ENCODE data around the gene CCDC144A.

DNA sequence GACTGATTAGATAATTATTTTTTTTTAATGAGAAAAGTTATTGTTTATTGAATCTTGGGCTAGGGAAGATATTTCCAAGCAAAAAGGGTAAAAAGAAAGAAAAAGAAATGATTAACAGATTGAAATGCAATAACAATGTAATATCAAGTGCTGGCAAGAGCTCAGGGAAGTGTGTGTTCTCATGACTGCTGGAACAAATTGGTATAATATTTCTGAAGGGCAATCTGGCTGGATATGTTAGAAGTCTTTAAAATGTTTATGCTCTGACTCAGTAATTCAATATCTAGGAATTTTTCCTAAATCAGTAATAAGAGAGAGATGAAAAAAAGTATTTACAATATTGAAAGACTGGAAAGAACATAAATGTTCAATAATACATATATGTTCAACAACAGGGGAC is 28.8 kb upstream of the CCDC144A start:
- no peak for TF ChIP-seq CTCF (conservative IDR thresholded peaks at IDR 0.05; ENCODE audit: low read depth, low read length)
- no peak for TF ChIP-seq EZH2 (IDR thresholded peaks at IDR 0.05; ENCODE audit: borderline replicate concordance, low read depth, low read length, poor library complexity, severe bottlenecking)
